Activated CD4-positive, CD25-positive, alpha-beta regulatory T cell treated with anti-CD3 and anti-CD28 coated beads, Interleukin-2, amount 50 U/mL, for 16 hours (primary cell): ENCODE data around the gene JRKL.
"Not testable (repeated sequence)": the region's sequence is repeated elsewhere in the genome, so short reads cannot be mapped to it uniquely, and the experiment has no call there.

ENCODE experiments used
- DNase-seq: peaks from one replicate; pipeline ENCODE4 v3.0.0-alpha.2; 2020; ENCODE audit warnings: low read depth, low spot score

JRKL gene

DNA sequence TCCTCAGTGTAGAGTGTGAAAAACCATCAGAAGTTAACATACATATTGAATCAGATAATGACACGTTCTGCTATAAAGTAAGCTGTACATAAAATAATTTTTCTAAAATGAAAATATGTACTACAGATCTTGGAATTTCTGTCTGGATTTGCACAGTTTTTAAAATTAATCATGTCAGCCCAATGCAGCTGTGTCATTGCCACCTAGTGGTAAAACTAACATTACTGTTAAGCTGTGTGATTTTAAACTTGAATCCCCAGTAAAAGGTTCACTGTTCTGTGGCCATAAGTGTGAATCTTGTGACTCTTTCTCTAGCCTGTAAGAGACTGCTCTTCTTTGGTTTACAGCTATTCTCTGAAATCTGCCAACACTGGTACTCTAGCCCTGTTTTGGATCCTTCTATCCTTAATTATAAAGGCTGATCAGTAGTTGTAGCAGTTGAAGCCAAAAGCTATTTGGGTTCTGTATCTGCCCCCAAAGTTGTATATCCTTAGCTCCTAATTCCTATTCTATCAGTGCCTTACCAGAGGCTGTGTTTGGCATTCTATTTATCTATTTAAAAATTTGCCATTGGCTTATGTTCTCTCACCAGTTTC, 4.0 kb downstream of the JRKL start:
- no peak for DNase-seq

GRCh38 chr11:96394773-96395172, 5.0 kb downstream of the JRKL start:
- no peak for DNase-seq

DNA sequence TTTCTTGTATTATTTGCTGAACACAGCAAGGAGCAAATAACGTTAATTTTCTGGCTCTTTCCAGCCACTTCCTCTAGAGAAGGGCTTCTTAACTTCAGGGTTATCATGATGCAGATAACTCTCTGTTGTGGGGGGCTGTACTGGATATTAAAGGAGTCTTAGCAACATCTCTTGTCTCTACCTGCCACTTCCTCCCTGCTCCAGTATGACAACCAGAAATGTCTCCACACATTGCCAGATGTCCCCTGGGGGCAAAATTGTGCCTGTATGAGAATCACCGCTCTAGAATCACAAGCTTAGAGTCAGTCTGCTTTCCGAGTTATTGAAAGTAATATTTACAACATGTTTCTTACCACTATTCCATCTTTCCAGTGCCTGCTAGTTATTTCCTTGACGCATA, 6.8 kb downstream of the JRKL start:
- DNase-seq: no peak

GRCh38 chr11:96397863-96398262, 8.1 kb downstream of the JRKL start:
- DNase-seq: no peak

DNA sequence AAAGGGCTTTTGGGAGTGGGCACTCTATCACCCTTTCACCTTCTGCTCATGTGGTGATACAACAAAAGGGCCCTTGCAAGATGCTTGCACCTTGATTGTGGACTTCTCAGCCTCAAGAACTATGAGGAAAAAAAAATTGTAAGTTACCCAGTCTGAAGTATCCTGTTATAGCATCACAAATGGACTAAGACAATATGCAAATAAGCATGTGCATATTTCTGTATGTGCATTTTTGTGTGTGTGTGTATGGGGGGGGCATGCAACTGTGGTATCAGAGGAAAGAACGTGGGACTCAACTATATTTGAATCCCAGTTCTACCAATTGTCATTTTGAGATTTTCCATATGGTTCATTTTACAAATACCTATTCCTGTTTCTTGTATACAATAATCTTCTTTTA, 10.9 kb downstream of the JRKL start:
- DNase-seq: no peak

GRCh38 chr11:96411412-96411811, 21.6 kb downstream of the JRKL start:
- DNase-seq: not testable (repeated sequence)

GRCh38 chr11:96412761-96413381, 23.1 kb downstream of the JRKL start:
- DNase-seq: no peak

DNA sequence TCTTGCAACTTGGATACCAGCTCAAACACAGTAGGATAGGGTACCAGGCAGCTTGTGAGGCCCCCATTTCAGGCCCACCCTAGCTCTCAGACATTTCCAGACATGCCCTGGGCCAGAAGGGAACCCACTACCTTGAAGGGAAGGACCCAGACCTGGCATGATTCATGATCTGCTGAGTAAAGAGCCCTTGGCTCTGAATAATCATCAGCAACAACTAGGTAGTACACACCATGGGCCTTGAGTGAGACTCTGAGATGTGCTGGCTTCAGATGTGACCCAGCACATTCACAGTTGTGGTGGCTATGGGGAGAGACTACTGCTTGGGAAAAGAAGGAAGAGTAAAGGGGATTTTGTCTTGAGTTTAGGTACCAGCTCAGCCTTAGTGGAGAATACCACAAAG, 23.6 kb downstream of the JRKL start:
- no peak for DNase-seq

DNA sequence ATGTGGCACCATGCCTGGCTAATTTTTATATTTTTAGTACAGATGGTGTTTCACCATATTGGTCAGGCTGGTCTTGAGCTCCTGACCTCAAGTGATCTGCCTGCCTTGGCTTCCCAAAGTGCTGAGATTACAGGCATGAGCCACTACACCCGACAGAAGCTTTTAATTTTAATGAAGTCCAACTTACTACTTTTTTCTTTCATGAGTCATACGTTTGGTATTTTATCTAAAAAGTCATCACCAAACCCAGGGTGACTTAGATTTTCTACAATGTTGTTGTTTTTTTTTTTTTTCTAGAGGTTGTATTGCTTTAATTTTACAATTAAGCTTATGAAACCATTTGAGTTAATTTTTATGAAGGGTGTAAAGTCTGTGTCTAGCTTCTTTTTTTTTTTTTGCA, 34.9 kb downstream of the JRKL start:
- no peak for DNase-seq

DNA sequence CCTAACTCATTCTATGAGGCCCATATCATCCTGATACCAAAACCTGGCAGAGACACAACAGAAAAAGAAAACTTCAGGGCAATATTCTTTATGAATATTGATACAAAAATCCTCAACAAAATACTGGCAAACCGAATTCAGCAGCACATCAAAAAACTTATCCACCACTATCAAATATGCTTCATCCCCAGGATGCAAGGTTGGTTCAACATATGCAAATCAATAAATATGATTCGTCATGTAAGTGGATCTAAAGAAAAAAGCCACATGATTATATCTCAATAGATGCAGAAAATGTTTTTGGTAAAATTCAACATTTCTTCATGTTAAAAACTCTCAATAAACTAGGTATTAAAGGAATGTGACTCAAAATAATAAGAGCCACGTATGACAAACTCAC, 40.9 kb downstream of the JRKL start:
- no peak for DNase-seq

DNA sequence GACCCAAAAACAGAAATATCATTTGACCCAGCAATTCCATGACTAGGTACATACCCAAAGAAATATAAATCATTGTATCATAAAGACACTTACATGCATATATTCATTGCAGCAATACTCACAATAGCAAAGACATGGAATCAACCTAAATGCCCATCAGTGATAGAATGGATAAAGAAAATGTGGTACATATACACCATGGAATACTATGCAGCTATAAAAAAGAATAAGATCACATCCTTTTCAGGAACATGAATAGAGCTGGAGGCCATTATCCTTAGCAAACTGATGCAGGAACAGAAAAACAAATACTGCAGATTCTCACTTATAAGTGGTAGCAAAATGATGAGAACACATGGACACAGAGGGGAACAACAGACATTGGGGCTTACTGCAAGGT, 42.8 kb downstream of the JRKL start:
- DNase-seq: not testable (repeated sequence)
